Keratinocyte (primary cell): ENCODE results near the gene ADARB2. TPM values are rescaled to one million over a fixed set of nuclear protein-coding genes. Genes with fewer than 3 reads are reported as not detected.

ENCODE experiments used
- DNase-seq: peaks from one replicate; pipeline ENCODE4 v3.0.0-alpha.2; 2011; ENCODE audit warnings: low read depth, missing footprints, low spot score
- FAIRE-seq: peaks from 2 replicates; lab custom pipeline; 2011; peaks lifted over from hg19 to GRCh38; lab: Jason Lieb, UNC
- H2AFZ ChIP-seq: 2 replicates; pipeline ENCODE4 v1.6.0; 2012; ENCODE audit warnings: low read length, control low read depth, inconsistent platforms; ENCODE audit not compliant: control insufficient read depth
- H3K27ac ChIP-seq: 2 replicates; pipeline ENCODE4 v1.5.1; 2011; ENCODE audit warnings: low read length; ENCODE audit not compliant: control insufficient read depth, insufficient read depth
- H3K27me3 ChIP-seq: 3 replicates; pipeline ENCODE4 v1.6.0; 2011; ENCODE audit warnings: low read length; ENCODE audit not compliant: control insufficient read depth, insufficient read depth; ENCODE audit errors: extremely low read depth
- H3K36me3 ChIP-seq, 2 experiments: 2 replicates in 1 of 2; 3 replicates in 1 of 2; pipeline ENCODE4 v1.5.1; 2011; ENCODE audit warnings: low read length in 2 of 2, mild to moderate bottlenecking in 1 of 2; ENCODE audit not compliant: control insufficient read depth in 2 of 2, insufficient read depth in 2 of 2; ENCODE audit errors: extremely low read depth in 1 of 2
- H3K4me1 ChIP-seq: 3 replicates; pipeline ENCODE4 v1.5.1; 2011; ENCODE audit warnings: low read length; ENCODE audit not compliant: control insufficient read depth, insufficient read depth; ENCODE audit errors: extremely low read depth
- H3K4me2 ChIP-seq: 3 replicates; pipeline ENCODE4 v1.6.0; 2011; ENCODE audit warnings: low read depth, low read length; ENCODE audit not compliant: control insufficient read depth, insufficient read depth; ENCODE audit errors: extremely low read depth
- H3K4me3 ChIP-seq, 3 experiments: fragments of 200-600 bp in 1 of 3; sonication (generic) in 1 of 3; 2 replicates in 2 of 3; 3 replicates in 1 of 3; pipeline ENCODE4 v1.5.1; 2011 to 2016; ENCODE audit warnings: low read length in 3 of 3, mild to moderate bottlenecking in 3 of 3, control low read depth in 2 of 3, inconsistent platforms in 1 of 3, low read depth in 1 of 3, mixed read lengths in 1 of 3, mixed run types in 1 of 3, moderate library complexity in 1 of 3; ENCODE audit not compliant: control insufficient read depth in 2 of 3, insufficient read depth in 2 of 3; ENCODE audit errors: extremely low read depth in 1 of 3
- H3K79me2 ChIP-seq: 2 replicates; pipeline ENCODE4 v1.6.0; 2012; ENCODE audit warnings: low read length; ENCODE audit not compliant: control insufficient read depth, insufficient read depth
- H3K9ac ChIP-seq: 3 replicates; pipeline ENCODE4 v1.6.0; 2011; ENCODE audit warnings: low read length; ENCODE audit not compliant: control insufficient read depth, insufficient read depth; ENCODE audit errors: extremely low read depth
- H3K9me1 ChIP-seq: 3 replicates; pipeline ENCODE4 v1.6.0; 2011; ENCODE audit warnings: low read length; ENCODE audit not compliant: control insufficient read depth, insufficient read depth; ENCODE audit errors: extremely low read depth
- H3K9me3 ChIP-seq: 2 replicates; pipeline ENCODE4 v1.5.1; 2012; ENCODE audit warnings: low read depth, low read length; ENCODE audit not compliant: control insufficient read depth
- H4K20me1 ChIP-seq: 3 replicates; pipeline ENCODE4 v1.6.0; 2011; ENCODE audit warnings: low read length; ENCODE audit not compliant: control insufficient read depth, insufficient read depth; ENCODE audit errors: extremely low read depth
- EZH2 ChIP-seq: IDR thresholded peaks from one replicate; pipeline ENCODE4 v1.6.1; 2012; ENCODE audit warnings: inconsistent platforms, mild to moderate bottlenecking, low read length, moderate library complexity
- dilution Hi-C: fragments of 300-500 bp; cut with MboI; formaldehyde crosslinking; loops from one replicate; pipeline ENCODE4 v1.7.0; 2020; ENCODE audit warnings: low sequenced_read_pairs; ENCODE audit not compliant: extremely low pct_ligation_motif_present
- polyA plus RNA-seq, 5 experiments: library from polyadenylated mRNA; depleted of rRNA in 3 of 5; stranded (reverse) in 3 of 5; stranded (forward) in 1 of 5; unstranded in 1 of 5; fragments of >200 nt; gene quantifications; 1 replicate in 1 of 5; 2 replicates in 3 of 5; 3 replicates in 1 of 5; pipeline versions ENCODE4 v1.2.1 to v1.2.3, GENCODE V29; 2011 to 2012; ENCODE audit warnings: missing spikeins in 2 of 5, low read depth in 1 of 5, low replicate concordance in 1 of 5
- TF ChIP-seq, protein P1 (sequence below), 3 experiments: IDR thresholded peaks in 1 of 3; conservative IDR thresholded peaks in 1 of 3; optimal IDR thresholded peaks in 1 of 3; 2 replicates in 2 of 3; 3 replicates in 1 of 3; pipeline versions ENCODE3 to v1.5.1; 2011; ENCODE audit warnings: low read length in 3 of 3, mild to moderate bottlenecking in 3 of 3, moderate library complexity in 2 of 3, control low read depth in 1 of 3, inconsistent platforms in 1 of 3; ENCODE audit not compliant: insufficient read depth in 2 of 3; ENCODE audit errors: extremely low read depth in 1 of 3

ADARB2 gene
- polyA plus RNA-seq, 1 donor (not counting 4 experiments of a cell fraction or from before 2014, with no cell fraction given): not detected

DNA sequence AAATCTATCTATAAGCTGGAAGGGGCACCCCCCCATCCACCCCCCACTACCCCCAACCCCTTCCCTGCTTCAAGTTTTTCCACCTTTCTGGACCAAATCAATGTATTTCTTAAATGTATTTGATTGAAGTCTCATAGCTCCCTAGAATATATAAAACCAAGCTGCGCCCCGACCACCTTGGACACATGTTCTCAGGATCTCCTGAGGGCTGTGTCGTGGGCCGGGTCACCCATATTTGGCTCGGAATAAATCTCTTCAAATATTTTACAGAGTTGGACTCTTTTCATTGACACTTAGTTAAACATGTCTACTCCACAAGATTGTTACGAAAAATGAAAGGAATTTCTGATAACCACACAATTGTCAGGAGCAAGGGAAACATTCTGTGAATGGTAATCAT is 215.6 kb downstream of the ADARB2 start:
- H3K9me3 ChIP-seq: peaks cover 13% of the 10 kb centered on the region
- no peaks in the 10 kb centered on the region for H3K9me1 ChIP-seq
- dilution Hi-C loops: no loop called here
- H3K4me2 ChIP-seq: no peak overlapping the region
- H3K4me1 ChIP-seq: no peaks in the 10 kb centered on the region
- no peaks in the 10 kb centered on the region for H3K27me3 ChIP-seq
- no peak for TF ChIP-seq EZH2
- TF ChIP-seq, protein P1, sequence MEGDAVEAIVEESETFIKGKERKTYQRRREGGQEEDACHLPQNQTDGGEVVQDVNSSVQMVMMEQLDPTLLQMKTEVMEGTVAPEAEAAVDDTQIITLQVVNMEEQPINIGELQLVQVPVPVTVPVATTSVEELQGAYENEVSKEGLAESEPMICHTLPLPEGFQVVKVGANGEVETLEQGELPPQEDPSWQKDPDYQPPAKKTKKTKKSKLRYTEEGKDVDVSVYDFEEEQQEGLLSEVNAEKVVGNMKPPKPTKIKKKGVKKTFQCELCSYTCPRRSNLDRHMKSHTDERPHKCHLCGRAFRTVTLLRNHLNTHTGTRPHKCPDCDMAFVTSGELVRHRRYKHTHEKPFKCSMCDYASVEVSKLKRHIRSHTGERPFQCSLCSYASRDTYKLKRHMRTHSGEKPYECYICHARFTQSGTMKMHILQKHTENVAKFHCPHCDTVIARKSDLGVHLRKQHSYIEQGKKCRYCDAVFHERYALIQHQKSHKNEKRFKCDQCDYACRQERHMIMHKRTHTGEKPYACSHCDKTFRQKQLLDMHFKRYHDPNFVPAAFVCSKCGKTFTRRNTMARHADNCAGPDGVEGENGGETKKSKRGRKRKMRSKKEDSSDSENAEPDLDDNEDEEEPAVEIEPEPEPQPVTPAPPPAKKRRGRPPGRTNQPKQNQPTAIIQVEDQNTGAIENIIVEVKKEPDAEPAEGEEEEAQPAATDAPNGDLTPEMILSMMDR (optimal IDR thresholded peaks at IDR 0.05 in 1 of 3, IDR thresholded peaks at IDR 0.05 in 1 of 3, conservative IDR thresholded peaks at IDR 0.05 in 1 of 3; ENCODE audit: extremely low read depth in 1 of 3, insufficient read depth in 2 of 3, low read length in 3 of 3): no peak
- H3K9ac ChIP-seq: no peak overlapping the region
- no peak for DNase-seq
- no peak overlapping the region for H3K4me3 ChIP-seq
- H3K79me2 ChIP-seq: no peaks in the 10 kb centered on the region
- H4K20me1 ChIP-seq: no peaks in the 10 kb centered on the region
- no peak for FAIRE-seq
- no peak overlapping the region for H3K27ac ChIP-seq
- no peak overlapping the region for H2AFZ ChIP-seq
- no peaks in the 10 kb centered on the region for H3K36me3 ChIP-seq

DNA sequence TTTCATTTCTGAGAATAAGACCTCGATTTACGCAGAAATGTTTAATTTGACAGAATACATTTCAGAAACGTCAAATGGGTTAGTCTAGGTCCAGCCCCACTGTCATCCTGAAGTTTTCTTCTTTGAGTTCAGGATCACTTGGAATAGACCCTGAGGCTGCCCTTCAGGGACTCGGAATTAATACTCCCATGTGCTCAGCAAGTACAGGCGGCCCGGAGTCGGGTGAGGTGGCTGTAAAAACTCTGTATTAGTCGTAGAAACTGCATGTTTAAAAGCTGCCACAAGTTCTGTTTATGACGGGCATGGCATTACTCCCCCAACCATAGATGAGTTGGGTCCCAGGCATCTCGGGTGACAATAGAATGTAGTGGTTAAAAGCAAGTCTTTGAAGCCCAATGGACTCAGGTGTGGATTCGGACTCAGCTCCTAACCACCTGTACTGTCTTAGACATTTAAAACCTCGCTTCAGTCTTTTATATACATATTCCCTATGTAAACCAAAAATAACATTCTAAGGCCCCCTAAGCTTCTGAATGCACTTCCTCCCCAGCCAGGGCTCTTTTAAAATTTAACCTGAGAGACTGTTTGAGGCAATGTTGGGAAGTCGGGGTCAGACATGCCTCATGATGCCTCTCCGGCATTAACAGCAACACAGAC is 216.3 kb downstream of the ADARB2 start:
- Histone ChIP-seq H4K20me1 (no peaks in the 10 kb centered on the region), H3K4me3 (no peak overlapping the region), H3K4me1 (no peaks in the 10 kb centered on the region), H3K9me1 (no peaks in the 10 kb centered on the region), H3K27me3 (no peaks in the 10 kb centered on the region), H3K79me2 (no peaks in the 10 kb centered on the region), H3K9ac (no peak overlapping the region), H2AFZ (no peak overlapping the region), H3K9me3 (peaks cover 13% of the 10 kb centered on the region), H3K27ac (no peak overlapping the region), H3K36me3 (no peaks in the 10 kb centered on the region), H3K4me2 (no peak overlapping the region)
- dilution Hi-C loops: no loop called here
- DNase-seq (no peak), FAIRE-seq (no peak)
- TF ChIP-seq, protein P1 (optimal IDR thresholded peaks at IDR 0.05 in 1 of 3, IDR thresholded peaks at IDR 0.05 in 1 of 3, conservative IDR thresholded peaks at IDR 0.05 in 1 of 3; ENCODE audit: extremely low read depth in 1 of 3, insufficient read depth in 2 of 3, low read length in 3 of 3): no peak
- TF ChIP-seq EZH2: no peak
